ENCODE results near the gene L1TD1.
"Not testable (repeated sequence)": the region's sequence is repeated elsewhere in the genome, so short reads cannot be mapped to it uniquely, and the experiment has no call there.

Gene L1TD1

GRCh38 chr1:62208087-62208486 is 13.4 kb downstream of the L1TD1 start:
- no peak for DNase-seq

- DNase-seq, result no peak
Measured at GRCh38 chr1:62208970-62209369, 14.3 kb downstream of the L1TD1 start.

- DNase-seq, result no peak
Measured at GRCh38 chr1:62209931-62210595, 15.4 kb downstream of the L1TD1 start.

GRCh38 chr1:62210960-62211359 is 16.3 kb downstream of the L1TD1 start:
- no peak for DNase-seq

- DNase-seq, result no peak
Measured at GRCh38 chr1:62212411-62212810, 17.8 kb downstream of the L1TD1 start.

GRCh38 chr1:62213075-62213914 is 18.6 kb downstream of the L1TD1 start:
- no peak for DNase-seq

- DNase-seq, result no peak
Measured at GRCh38 chr1:62218604-62219003, 24.0 kb downstream of the L1TD1 start.

GRCh38 chr1:62220456-62220855 is 25.8 kb downstream of the L1TD1 start:
- DNase-seq, result not testable (repeated sequence)

- no peak for DNase-seq
Measured at GRCh38 chr1:62221171-62221570, 26.5 kb downstream of the L1TD1 start.

GRCh38 chr1:62222321-62222720 is 27.7 kb downstream of the L1TD1 start:
- no peak for DNase-seq

GRCh38 chr1:62224182-62224581 is 29.5 kb downstream of the L1TD1 start:
- no peak for DNase-seq

GRCh38 chr1:62227496-62227895 is 32.8 kb downstream of the L1TD1 start:
- no peak for DNase-seq

GRCh38 chr1:62228136-62228882 is 33.7 kb downstream of the L1TD1 start:
- DNase-seq, result no peak

GRCh38 chr1:62228883-62229187 is 34.2 kb downstream of the L1TD1 start:
- no peak for DNase-seq

- no peak for DNase-seq
Measured at GRCh38 chr1:62229468-62229867, 34.8 kb downstream of the L1TD1 start.

GRCh38 chr1:62229932-62230331 is 35.3 kb downstream of the L1TD1 start:
- DNase-seq, result no peak

GRCh38 chr1:62230718-62231117 is 36.1 kb downstream of the L1TD1 start:
- DNase-seq, result no peak

GRCh38 chr1:62232871-62233278 is 38.2 kb downstream of the L1TD1 start:
- no peak for DNase-seq

GRCh38 chr1:62233926-62234450 is 39.3 kb downstream of the L1TD1 start:
- DNase-seq, result no peak

- no peak for DNase-seq
Measured at GRCh38 chr1:62234688-62235087, 40.0 kb downstream of the L1TD1 start.

- no peak for DNase-seq
Measured at GRCh38 chr1:62235576-62235975, 40.9 kb downstream of the L1TD1 start.

GRCh38 chr1:62237361-62237760 is 42.7 kb downstream of the L1TD1 start:
- no peak for DNase-seq

GRCh38 chr1:62237950-62238374 is 43.3 kb downstream of the L1TD1 start:
- no peak for DNase-seq

GRCh38 chr1:62238507-62238906 is 43.9 kb downstream of the L1TD1 start:
- no peak for DNase-seq
